HEK293 (cell line): Measurements from ENCODE around the gene MTMR8.

ENCODE experiments used
- CTCF ChIP-seq: fragments of 450-650 bp; formaldehyde crosslinking; IDR thresholded peaks from 2 replicates; pipeline ENCODE4 v1.5.1; 2016; ENCODE audit warnings: missing biosample characterization, missing genetic modification characterization
- SP2 ChIP-seq: fragments of 450-650 bp; formaldehyde crosslinking; IDR thresholded peaks from 2 replicates; pipeline ENCODE4 v1.5.1; 2016; ENCODE audit warnings: missing biosample characterization, missing genetic modification characterization
- TSHZ1 ChIP-seq: fragments of 450-650 bp; formaldehyde crosslinking; IDR thresholded peaks from 2 replicates; pipeline ENCODE4 v1.5.1; 2016; ENCODE audit warnings: missing biosample characterization, missing genetic modification characterization, borderline replicate concordance
- ZEB2 ChIP-seq: fragments of 450-650 bp; formaldehyde crosslinking; IDR thresholded peaks from 2 replicates; pipeline ENCODE4 v1.5.1; 2016; ENCODE audit warnings: missing biosample characterization, missing genetic modification characterization

GRCh38 chrX:64350047-64350446, 45.2 kb downstream of the MTMR8 start:
- no peak for TF ChIP-seq SP2 (tag by site-specific recombination)
- no peak for TF ChIP-seq CTCF
- no peak for TF ChIP-seq TSHZ1
- TF ChIP-seq ZEB2 (tag by site-specific recombination) = no peak
